HG03159 (cell line): ENCODE results near the gene CACNB4.
"Not testable (repeated sequence)": the region's sequence is repeated elsewhere in the genome, so short reads cannot be mapped to it uniquely, and the experiment has no call there.

Source experiments
- ATAC-seq: cut with Tn5 transposase; IDR thresholded peaks from one replicate; pipeline ENCODE4 v1.9.1; 2021; ENCODE audit warnings: mild to moderate bottlenecking, moderate library complexity; ENCODE audit not compliant: unreplicated experiment

The CACNB4 gene

DNA sequence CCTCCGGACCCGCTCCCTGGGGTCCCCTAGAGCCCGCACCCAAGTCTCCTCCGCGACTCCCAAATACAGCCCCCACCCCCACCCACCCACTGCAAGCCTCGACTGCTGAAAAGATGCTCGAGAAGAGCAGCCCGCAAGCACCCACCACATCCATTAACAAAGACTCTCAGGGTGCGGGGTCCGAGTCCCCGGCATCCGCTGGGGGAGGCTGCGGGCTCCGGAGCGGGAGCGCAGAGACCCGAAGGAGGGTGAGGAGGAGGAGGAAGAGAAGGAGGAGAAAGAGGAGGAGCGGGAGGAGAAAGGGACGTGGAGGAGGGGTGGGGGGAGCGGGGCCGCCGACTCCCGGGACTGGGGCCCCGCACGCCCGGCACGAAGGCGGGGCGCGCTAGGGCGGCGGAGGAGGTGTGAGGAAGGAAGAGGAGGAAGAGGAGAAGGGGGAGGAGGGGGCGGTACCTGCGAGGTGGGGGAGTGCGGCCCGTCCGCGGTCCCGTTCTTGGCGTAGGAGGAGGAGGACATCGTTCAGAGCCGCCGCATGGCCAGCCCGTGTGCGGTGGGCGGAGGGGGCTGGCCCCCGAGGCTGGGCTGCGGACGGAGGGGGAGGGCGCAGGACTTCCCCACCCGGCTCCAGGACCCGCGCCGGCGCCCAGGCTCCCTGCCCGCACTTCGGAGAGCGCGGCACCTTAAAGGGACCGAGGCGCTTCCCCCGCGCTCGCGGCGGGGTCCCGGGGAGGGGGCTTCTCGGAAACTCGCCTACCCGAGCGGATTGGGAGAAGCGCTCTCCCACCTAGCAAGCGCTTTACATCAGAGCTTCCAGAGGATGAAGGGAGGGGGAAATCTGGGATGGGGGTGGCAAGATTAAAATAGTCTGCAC is at the start of gene CACNB4:
TSS of gene CACNB4 (minus strand) at position 549 of the 871 bp plus-strand sequence.
- peak; percentile 32 for ATAC-seq

DNA sequence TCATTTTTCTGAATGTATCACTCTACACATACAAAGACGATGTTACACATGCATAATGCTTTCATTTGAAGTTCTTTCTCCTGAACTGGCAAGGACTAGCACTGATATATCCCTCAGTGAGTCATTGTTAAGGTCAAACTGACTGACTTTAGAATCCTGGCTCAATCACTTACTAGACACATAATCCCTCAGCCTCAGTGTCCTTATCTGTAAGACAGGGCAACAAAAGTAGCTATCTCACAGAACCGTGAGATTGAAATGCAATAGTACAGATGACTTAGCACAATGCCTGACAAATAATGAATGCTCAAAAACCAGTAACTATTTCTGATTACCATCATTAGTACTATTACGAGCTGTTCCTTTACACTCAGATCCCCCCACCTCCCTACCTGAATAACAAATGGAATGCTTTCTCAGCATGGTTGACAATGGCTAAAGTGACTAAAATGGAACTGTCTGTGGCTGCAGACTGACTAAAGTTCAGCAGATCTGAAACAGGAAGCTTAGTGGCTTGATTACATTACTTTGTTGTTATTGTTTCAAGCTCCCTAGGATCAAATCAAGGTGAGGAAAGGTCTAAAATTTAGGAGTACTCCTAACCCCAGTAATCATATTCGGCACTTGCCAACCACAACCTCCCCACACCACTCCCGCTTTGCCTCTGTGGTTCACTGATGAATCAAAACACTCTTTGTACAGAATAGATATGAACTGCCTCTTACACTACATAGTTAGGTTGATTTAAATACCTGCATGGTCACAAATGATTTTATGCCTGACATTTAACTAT is 35.8 kb upstream of the CACNB4 start:
- peak; percentile 78 for ATAC-seq

DNA sequence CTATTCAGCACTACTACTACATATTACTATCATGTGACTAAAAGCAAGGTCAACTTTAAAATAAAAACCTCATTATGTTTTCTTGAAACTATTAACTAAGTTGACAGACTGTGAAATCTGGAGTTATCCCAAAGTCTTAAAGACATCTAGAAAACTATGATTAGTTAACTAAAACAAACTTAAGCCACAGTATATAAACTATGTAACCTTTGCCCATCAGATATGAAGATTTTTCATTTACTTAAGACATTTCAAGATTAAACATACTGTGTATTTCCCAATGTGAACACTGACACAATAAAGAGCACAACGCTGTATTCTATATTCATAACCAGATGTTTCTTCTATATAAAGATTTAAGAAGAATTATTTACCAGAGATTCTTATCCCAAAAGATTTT is 33.5 kb upstream of the CACNB4 start:
- ATAC-seq, result no peak

DNA sequence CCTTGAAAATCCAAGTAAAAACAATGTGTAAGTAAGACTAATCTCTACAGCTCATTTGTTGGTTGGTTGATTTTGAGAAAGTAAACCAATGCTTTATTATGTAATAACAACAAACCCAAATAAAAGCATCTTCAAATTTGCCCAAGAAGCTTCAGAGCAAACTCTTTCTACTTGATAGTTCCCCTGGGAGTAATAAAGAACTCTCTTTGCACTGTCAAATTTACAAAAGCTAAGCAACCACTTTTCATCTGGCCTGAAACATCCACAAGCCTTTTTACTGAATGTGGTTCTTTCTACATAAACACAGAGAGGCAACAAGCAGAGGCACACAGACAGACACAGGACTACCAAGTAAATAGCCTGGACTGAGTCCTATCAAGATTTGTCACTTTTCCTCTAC is 28.8 kb upstream of the CACNB4 start:
- ATAC-seq, result no peak

DNA sequence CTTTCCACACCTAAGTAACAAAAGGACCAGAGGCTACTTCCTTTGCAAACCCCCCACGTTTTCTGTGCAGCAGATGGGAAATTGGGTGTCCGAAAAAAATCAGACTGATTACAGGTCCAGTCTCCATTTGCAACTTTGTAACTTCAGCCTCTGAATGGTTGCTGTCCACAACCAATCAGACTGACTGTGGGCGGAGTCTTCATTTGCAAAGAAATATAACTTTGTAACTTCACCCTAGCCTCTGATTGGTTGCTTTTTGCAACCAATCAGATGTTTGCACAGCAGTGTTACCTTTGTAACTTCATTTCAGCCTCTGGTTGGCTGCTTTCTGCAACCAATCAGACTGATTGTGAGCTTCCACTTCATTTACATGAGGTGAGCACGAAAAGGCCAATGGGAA is 27.8 kb upstream of the CACNB4 start:
- ATAC-seq, result no peak

DNA sequence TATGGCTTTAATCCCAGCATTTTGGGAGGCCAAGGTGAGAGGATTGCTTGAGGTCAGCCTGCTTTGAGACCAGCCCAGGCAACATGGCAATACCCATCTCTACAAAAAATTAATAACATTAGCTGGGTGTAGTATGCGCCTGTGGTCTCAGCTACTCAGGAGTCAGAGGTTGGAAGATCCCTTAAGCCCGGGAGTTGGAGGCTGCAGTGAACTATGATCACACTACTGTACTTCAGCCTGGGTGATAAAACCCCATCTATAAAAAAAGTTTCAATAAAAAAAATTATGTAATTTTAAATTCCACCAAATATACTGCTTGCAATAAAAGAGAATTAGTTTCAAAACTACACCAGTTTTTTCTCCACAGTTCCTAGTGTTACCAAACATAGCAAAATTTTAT is 23.3 kb upstream of the CACNB4 start:
- no peak for ATAC-seq

DNA sequence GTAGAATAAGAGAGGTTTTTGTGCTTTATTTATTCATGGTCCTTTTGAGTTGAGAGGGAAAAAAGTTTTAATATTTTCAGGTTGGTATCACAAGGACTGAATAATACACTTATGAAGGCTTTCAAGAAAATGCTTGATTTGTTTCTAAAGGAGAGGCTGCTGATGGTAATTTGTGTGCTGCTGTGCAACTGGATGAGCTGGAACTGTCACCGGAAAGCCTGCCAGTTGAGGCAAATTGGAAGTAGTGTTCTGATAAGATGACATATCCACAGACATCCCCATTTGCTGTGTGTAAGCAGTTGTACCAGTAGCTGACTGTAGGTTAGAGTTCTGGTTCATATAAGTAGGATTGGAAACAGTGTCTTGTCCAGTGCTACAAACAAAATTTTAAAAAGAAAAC is 21.6 kb upstream of the CACNB4 start:
- ATAC-seq, result no peak

DNA sequence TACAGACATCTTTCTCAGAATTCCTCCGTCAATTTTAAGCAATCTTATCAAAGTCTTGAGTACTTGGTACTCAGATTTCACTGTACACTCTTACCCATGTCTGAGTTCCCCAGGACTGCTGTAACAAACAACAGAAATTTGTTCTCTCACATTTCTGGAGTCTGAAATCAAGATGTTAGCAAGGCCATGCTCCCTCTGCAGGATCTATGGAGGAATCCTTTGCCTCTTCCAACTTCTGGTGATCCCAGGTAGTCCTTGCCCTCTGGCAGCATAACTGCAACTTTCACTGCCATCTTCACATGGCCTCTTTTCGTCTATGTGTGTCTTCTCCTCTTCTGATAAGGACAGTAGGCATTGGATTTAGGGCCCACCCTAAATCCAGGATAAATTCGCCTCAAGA is 17.1 kb upstream of the CACNB4 start:
- no peak for ATAC-seq

DNA sequence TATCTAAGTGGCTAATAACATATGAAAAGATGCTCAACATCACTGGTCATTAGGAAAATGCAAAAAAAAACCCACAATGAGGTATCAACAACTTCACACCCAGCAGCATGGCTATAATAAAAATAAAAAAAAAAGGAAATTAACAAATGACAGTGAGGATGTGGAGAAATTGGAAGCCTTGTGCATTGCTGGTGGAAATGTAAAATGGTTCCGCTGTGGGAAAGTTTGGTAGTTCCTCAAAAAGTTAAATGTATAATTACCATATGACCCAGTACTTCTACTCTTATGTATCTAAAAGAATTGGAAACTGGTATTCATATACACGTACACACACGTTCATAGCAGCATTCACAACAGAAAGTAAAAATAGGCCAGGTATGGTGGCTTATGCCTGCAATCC is 15.5 kb upstream of the CACNB4 start:
- no peak for ATAC-seq

DNA sequence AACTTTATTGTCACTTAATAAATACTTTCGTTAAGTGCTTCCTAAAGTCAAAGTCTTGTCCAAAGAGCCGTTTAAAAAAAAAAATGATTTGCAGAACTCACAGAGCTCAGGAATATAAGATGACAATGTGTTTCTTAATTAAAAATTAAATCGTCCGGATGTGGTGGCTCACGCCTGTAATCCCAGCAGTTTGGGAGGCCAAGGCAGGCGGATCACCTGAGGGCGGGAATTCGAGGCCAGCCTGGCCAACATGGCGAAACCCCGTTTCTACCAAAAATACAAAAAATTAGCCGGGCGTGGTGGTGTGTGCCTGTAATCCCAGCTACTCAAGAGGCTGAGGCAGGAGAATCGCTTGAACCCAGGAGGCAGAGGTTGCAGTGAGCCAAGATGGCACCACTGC is 8.3 kb upstream of the CACNB4 start:
- ATAC-seq, result not testable (repeated sequence)

DNA sequence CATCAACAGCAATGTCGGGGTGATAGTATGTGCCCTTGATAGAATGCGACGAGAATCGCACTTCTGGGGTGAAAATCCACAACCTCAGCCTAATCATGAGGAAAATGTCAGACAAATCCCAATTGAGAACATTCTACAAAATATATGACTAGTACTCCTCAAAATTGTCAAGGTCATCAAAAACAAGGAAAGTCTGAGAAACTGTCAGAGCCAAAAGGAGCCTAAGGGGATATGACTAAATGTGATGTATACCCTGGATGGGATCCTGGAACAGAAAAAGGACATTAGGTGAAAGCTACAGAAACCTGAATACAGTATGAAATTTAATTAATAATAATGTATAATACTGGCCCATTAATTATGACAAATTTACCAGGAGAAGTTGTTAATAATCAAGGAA is 7.6 kb upstream of the CACNB4 start:
- no peak for ATAC-seq

DNA sequence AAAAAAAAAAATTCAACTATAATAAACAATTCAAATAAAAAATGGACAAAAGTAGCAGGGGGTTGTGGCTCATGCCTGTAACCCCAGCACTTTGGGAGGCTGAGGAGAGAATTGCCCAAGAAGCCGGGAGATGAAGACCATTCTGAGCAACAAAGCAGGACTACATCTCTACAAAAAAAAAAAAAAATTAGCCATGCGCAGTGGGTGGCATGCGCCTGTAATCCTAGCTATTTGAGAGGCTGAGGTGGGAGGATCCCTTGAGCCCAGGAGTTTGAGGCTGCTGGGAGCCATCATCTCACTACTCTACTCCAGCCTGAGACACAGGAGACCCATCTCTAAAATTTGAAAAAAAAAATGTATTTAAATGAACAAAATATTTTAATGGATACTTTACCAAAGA is 4.4 kb upstream of the CACNB4 start:
- ATAC-seq, result no peak

DNA sequence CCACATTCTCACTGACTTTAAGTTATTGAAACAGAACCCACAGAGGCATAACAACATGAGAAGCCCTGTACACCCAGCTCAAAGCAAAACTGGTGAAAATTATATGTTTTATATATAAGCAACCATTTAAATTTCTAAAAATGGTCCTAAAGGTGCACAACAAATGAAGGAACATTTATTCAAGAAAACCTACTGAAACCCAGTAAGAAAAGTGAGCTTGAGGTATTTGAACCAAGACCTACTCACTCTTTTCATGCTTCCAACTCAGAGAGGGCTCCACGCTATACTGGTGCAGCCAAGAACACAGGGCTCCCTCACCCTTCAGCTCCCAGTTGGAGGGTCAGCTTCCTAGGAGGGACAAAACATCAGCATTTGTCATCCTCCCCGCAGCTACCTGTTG is 2.1 kb upstream of the CACNB4 start:
- no peak for ATAC-seq

DNA sequence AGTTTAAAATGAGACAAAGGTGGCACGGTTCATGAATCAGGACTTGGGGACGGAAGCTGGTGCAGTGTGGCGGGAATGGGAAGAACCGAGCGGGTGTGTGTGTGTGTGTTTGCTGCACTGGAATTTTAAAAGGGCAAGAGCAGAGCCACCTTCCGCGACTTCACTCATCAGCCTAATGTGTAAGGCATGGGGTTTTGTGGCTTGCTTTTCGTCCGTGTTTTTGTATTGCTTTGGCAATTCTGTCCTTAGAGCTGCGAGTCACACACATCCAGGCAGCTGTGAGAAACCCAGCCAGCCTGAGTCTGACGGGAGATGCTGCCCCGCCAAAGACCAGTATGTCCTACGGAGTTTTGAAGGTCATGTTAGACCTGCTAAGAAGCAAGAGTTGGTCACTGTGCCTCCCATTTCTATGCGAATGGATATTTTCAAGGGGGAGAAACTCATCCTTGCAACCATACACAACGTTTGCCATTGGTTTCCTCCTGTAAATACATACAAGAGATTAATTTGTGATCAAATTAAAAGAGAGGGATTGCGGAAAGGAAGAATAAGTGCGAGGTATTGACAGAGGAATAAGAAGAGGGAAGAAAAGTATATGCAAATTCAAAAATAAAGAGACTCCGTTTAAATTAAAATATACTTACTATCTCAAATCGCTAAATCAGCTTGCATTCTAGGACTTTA is 665 bp upstream of the CACNB4 start:
- no peak for ATAC-seq

DNA sequence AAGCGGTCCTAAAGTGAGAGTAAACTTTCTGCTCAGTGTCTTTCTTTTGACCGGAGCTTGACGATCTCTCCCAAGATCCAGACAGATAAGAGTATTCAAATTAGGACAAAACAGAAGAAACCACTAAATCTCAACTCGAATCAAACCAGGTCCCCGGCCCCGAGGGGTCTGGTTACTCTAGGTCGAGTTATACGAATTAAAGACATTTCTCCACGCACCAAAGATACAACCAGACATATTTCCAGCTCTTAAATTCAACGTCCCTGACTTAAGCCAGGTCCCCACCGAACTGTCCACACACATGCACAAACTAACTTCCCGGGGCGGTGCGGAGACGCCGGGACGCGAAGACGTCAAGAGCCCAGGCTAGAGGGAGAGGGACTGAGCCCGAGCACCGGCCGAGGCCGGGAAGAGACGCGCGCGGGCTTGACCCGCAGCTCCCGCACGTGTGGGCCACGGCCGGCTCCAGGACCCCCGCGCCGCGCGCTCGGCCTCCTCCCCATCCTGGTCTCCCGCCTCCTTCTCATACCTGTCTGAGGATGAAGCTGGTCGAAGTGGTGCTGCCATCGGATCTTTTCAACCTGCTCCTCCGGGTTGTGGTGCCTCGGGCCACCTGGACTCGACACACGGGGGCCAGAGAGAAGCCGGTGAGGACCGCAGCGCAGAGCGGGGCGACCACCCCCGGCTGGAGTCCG is 896 bp downstream of the CACNB4 start:
- ATAC-seq, result peak; percentile 39

DNA sequence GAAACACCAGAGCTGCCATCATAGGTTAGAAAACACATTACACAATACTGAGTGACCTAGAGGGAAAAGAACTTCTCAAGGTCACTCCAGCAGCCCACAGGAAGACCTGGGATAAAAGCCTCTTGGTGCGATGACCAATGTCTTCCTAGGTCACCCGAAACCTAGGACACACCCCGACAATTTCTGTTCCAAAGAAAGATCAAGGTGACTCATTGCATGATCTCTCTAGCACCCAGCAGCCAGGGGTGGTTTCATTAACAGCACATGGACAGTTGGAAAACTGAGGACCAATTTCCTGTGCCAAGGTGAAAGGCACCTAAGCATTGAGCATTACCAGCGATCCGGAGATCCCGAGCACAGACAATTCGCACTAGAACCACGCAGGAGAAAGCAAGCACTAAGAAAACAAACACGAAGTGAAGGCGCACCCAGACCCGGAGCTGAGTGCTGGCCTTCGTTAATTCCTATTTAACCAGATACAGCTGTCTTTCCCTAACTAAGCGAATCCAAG is 1.5 kb downstream of the CACNB4 start:
- no peak for ATAC-seq

DNA sequence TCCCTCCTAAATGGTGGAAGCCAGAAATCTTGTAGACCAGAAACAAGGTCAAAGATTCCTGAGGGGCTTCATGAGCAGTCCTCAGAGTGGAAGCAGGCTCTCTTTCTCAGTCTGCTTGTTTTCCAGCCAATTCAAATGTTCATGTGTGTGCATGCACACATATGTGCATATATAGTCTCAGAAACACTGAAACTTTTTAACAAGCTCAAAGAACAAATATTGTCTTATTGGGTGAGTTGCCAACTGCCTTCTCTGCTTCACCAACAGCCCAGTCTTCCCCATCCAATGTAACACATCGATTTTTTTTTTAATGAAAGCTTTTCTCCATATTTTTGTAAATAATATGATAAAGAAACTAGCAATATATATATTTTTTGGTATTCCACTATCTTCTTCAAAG is 3.7 kb downstream of the CACNB4 start:
- ATAC-seq, result no peak

DNA sequence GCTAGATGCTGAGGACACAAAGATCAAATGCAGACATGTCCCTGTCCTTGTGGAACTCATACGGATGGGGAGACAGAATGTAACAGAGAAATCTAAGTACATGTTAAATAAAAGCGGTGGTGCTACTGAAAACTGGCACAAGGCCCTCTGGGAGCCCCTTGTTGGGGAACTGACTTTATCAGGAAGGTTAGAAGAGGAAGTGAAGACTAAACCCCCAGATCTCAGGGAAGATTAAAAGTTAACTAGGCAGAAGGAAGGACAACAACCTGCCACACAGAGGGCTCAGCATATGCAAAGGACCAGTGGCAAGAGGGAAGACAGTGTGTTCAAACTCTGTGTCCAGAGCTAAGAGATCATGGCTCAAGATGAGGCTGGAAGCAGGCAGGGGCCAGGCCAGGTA is 4.8 kb downstream of the CACNB4 start:
- no peak for ATAC-seq

DNA sequence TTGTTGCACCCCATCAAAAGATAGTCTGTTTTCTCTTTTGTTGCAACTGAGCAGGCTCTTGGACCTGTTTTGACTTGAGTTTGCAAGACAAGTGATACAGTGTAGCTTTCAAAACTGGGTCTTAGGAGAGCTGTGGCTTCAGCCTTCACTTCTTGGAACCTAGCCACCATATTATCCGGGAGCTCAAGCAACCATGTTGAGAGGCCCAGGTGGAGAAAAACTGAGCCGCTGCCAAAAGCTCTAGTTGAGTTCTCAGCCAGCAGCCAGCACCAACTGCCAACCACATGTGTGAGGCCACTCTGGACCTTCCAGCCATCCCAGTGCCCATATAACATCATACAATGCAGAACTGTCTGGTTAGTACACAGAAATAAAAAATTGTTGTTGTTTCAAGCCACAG is 5.4 kb downstream of the CACNB4 start:
- no peak for ATAC-seq

DNA sequence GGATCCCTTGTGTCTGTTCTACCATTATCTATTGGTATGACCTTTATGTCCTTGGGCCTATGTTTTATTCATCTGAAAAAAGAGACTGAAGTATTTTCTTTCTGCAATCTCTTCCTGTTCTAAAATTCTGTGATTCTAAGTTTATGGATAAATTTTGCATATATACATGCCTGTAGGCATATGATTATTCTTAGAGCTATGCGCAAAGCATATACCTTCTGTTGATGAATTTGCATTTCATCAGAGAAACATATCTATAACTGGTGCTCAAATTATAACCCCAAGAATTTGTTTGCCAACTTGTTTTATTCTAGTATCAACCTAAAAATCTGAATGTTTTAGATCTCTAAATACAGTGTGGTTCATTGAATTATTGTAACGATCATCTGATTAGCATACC is 6.7 kb downstream of the CACNB4 start:
- no peak for ATAC-seq

DNA sequence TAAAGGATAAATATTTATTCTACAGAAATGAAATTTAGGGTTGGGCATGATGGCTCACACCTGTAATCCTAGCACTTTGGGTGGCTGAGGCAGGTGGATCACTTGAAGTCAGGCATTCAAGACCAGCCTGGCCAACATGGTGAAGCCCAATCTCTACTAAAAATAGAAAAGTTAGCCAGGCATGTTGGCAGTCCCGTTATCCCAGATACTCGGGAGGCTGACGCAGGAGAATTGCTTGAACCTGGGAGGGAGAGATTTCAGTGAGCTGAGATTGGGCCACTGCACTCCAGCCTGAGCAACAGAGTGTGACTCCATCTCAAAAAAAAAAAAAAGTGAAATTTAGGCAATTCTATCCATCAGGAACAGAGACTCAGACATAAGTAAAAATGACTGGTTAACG is 8.1 kb downstream of the CACNB4 start:
- not testable (repeated sequence) for ATAC-seq
